Panc1 (cell line): Measurements from ENCODE around the gene DPY19L1. TPM values are rescaled to one million over a fixed set of nuclear protein-coding genes. Genes with fewer than 3 reads are reported as not detected.

ENCODE experiments used
- ATAC-seq: fragments of 200-7000 bp; cut with Tn5 transposase; 2 replicates; pipeline ENCODE4 v1.9.1; 2020; ENCODE audit warnings: mild to moderate bottlenecking, moderate library complexity
- BruUV-seq: library from RNA; stranded (reverse); fragments of 400-500 nt; replicated peaks from 2 replicates; lab custom pipeline; 2021; lab: Mats Ljungman, UMichigan
- CTCF ChIA-PET: fragments of 300-600 bp; sonication (Branson Sonifier 250); formaldehyde crosslinking; loops from one replicate; lab custom pipeline; 2022; ENCODE audit warnings: antibody characterized with exemption; lab: Charles Lee
- POLR2A ChIA-PET: fragments of 300-600 bp; sonication (Branson Sonifier 250); formaldehyde crosslinking; loops from one replicate; lab custom pipeline; 2022; ENCODE audit warnings: antibody characterized with exemption; lab: Charles Lee
- DNase-seq: peaks from one replicate; pipeline ENCODE4 v3.0.0-alpha.2; 2010; ENCODE audit warnings: low read depth, low spot score
- H3K27ac ChIP-seq: 2 replicates; pipeline ENCODE4 v1.5.1; 2011; ENCODE audit warnings: mild to moderate bottlenecking, low read length, inconsistent platforms
- H3K27me3 ChIP-seq: fragments of 200-500 bp; sonication (Bioruptor generic); 2 replicates; pipeline ENCODE4 v1.6.0; 2014; ENCODE audit warnings: low read length, inconsistent platforms; ENCODE audit not compliant: control insufficient read depth, insufficient read depth
- H3K36me3 ChIP-seq: fragments of 200-500 bp; sonication (Bioruptor generic); 2 replicates; pipeline ENCODE4 v1.5.1; 2014; ENCODE audit warnings: inconsistent platforms, mild to moderate bottlenecking, low read length, moderate library complexity; ENCODE audit not compliant: control insufficient read depth, insufficient read depth
- H3K4me1 ChIP-seq: 2 replicates; pipeline ENCODE4 v1.5.1; 2011; ENCODE audit warnings: inconsistent platforms, mild to moderate bottlenecking, low read length, moderate library complexity; ENCODE audit not compliant: control insufficient read depth, insufficient read depth
- H3K4me3 ChIP-seq, 2 experiments: 2 replicates each; pipeline ENCODE4 v1.5.1; 2011 to 2012; ENCODE audit warnings: low read depth in 2 of 2, low read length in 2 of 2, mild to moderate bottlenecking in 2 of 2, inconsistent platforms in 1 of 2, moderate library complexity in 1 of 2
- H3K9me3 ChIP-seq: fragments of 200-500 bp; sonication (Bioruptor generic); 2 replicates; pipeline ENCODE4 v1.5.1; 2014; ENCODE audit warnings: low read depth, mild to moderate bottlenecking, inconsistent platforms, low read length, moderate library complexity; ENCODE audit not compliant: control insufficient read depth, insufficient read depth
- CTCF ChIP-seq: fragments of 450-650 bp; IDR thresholded peaks from 2 replicates; pipeline ENCODE4 v1.5.1; 2017; ENCODE audit warnings: mild to moderate bottlenecking
- POLR2AphosphoS5 ChIP-seq: IDR thresholded peaks from 2 replicates; pipeline ENCODE4 v1.6.1; 2012; ENCODE audit warnings: mild to moderate bottlenecking, low read depth, low read length, moderate library complexity
- REST ChIP-seq, 2 experiments: IDR thresholded peaks; 2 replicates each; pipeline ENCODE4 v1.6.1; 2011 to 2012; ENCODE audit warnings: low read depth in 2 of 2, control low read depth in 1 of 2, low read length in 1 of 2, mild to moderate bottlenecking in 1 of 2, moderate library complexity in 1 of 2; ENCODE audit not compliant: insufficient read depth in 1 of 2
- SIN3A ChIP-seq: IDR thresholded peaks from 2 replicates; pipeline ENCODE4 v1.6.1; 2012; ENCODE audit warnings: low read depth, mild to moderate bottlenecking, low read length, moderate library complexity, borderline replicate concordance; ENCODE audit not compliant: insufficient read depth
- TCF7L2 ChIP-seq: IDR thresholded peaks from 2 replicates; pipeline ENCODE4 v1.6.1; 2011; ENCODE audit warnings: mild to moderate bottlenecking, low read depth, low read length, inconsistent platforms
- in situ Hi-C: cut with HindIII; loops from 2 replicates; pipeline ENCODE4 v1.10.0; 2016; ENCODE audit warnings: low sequenced_read_pairs, low pct_unique_long_range_greater_than_20kb
- intact Hi-C: fragments of 100-400 bp; cut with micrococcal nuclease; formaldehyde crosslinking; loops from one replicate; pipeline ENCODE4 v1.10.0; 2022; ENCODE audit not compliant: unreplicated experiment
- total RNA-seq: library from RNA; stranded (reverse); gene quantifications from one replicate; pipeline ENCODE4 v1.2.1, GENCODE V29; 2021; ENCODE audit not compliant: unreplicated experiment

DPY19L1 gene
- total RNA-seq, 1 experiment from 2014 or later, result 103 TPM

- no peak for ATAC-seq
- no peak overlapping the region for H3K4me3 ChIP-seq
- H3K9me3 ChIP-seq, result no peaks in the 10 kb centered on the region
- H3K27ac ChIP-seq, result no peak overlapping the region
- no peaks in the 10 kb centered on the region for H3K27me3 ChIP-seq
- in situ Hi-C loops, result no loop called here
- no peaks in the 10 kb centered on the region; the same call in 1 of the 2 replicates for H3K36me3 ChIP-seq
- DNase-seq, result no peak
- peaks cover 8% of the 10 kb centered on the region for H3K4me1 ChIP-seq
- no TSS peak for BruUV-seq
- CTCF ChIA-PET, result interaction anchor here (0.6 kb wide), 1 partner anchor 48 kb away, joined by 12 read pairs; no protein-coding TSS in a partner anchor
- TF ChIP-seq TCF7L2 (no peak), REST (IDR thresholded peaks at IDR 0.05; ENCODE audit: insufficient read depth in 1 of 2, low read depth in 2 of 2, low read length in 1 of 2) (no peak), POLR2AphosphoS5 (no peak), CTCF (no peak), SIN3A (no peak)
- intact Hi-C loops, result no loop called here
- POLR2A ChIA-PET, result no interaction called here
These were observed 3.6 kb upstream of the DPY19L1 start for GRCh38 chr7:35040906-35041305.

DNA sequence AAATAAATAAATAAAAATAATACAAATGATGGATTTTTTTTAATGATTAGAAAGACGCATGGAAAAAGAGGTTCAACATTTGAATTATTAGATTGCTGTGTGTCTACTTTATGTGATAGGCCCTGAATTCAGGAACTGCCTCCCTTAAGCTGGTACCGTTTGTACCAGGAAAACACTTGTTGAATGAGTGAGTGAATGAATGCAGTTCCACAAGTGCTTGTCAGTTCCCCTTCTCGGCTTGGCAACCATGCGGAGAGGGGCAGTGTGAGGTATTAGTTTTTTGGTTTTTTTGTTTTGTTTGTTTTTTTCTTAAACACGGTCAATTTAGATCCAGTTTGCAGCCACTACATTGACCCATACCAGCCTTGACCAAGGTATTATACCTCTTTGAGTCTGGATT lies 2.1 kb upstream of the DPY19L1 start:
- DNase-seq, result no peak
- POLR2A ChIA-PET, result interaction anchor here (0.7 kb wide), 1 partner anchor 981 kb away, joined by 3 read pairs; no protein-coding TSS in a partner anchor
- no peaks in the 10 kb centered on the region for H3K27me3 ChIP-seq
- in situ Hi-C loops (no loop called here), intact Hi-C loops (loop anchor here (10.0 kb wide), 2 partner anchors 295 to 715 kb away; no protein-coding TSS in a partner anchor)
- no peak for TF ChIP-seq CTCF
- TF ChIP-seq SIN3A, result no peak
- TF ChIP-seq TCF7L2, result no peak
- TF ChIP-seq POLR2AphosphoS5, result no peak
- TF ChIP-seq REST (IDR thresholded peaks at IDR 0.05; ENCODE audit: insufficient read depth in 1 of 2, low read depth in 2 of 2, low read length in 1 of 2), result no peak
- no peak overlapping the region for H3K27ac ChIP-seq
- no peaks in the 10 kb centered on the region for H3K9me3 ChIP-seq
- BruUV-seq, result no TSS peak
- H3K4me3 ChIP-seq, result no peak overlapping the region
- no peaks in the 10 kb centered on the region; the same call in 1 of the 2 replicates for H3K36me3 ChIP-seq
- CTCF ChIA-PET, result no interaction called here
- peaks cover 20% of the 10 kb centered on the region for H3K4me1 ChIP-seq
- no peak for ATAC-seq
